ENCODE measurements around the gene ALPL.

DNA sequence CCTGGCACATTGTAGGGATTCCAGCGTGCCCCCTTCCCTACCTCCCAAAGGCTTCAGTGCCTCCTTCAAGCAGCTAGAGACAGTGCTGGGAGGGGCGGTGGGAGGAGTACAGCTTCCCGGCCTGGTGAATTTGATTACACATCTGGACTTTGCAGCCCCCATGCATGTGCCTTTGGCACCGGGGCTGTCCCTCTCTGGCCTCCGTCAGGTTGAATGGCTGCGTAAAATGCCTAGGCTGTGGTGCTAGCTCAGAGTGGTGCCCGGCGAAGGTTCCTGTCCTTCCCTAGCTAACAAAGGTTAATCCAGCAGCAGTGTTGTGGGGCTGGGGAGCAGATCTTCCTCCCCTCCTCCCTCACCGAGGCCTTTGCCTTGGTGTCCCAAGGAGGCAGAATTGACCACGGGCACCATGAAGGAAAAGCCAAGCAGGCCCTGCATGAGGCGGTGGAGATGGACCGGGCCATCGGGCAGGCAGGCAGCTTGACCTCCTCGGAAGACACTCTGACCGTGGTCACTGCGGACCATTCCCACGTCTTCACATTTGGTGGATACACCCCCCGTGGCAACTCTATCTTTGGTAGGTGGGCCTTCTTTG is 66.2 kb downstream of the ALPL start:
- TF ChIP-seq, protein P1, sequence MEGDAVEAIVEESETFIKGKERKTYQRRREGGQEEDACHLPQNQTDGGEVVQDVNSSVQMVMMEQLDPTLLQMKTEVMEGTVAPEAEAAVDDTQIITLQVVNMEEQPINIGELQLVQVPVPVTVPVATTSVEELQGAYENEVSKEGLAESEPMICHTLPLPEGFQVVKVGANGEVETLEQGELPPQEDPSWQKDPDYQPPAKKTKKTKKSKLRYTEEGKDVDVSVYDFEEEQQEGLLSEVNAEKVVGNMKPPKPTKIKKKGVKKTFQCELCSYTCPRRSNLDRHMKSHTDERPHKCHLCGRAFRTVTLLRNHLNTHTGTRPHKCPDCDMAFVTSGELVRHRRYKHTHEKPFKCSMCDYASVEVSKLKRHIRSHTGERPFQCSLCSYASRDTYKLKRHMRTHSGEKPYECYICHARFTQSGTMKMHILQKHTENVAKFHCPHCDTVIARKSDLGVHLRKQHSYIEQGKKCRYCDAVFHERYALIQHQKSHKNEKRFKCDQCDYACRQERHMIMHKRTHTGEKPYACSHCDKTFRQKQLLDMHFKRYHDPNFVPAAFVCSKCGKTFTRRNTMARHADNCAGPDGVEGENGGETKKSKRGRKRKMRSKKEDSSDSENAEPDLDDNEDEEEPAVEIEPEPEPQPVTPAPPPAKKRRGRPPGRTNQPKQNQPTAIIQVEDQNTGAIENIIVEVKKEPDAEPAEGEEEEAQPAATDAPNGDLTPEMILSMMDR (IDR thresholded peaks at IDR 0.05) = no peak
- no peak for TF ChIP-seq POLR2A (IDR thresholded peaks at IDR 0.05)

Data from uterus (tissue), 2 donors.